Measurements from ENCODE around the gene ST8SIA5. TPM values are rescaled to one million over a fixed set of nuclear protein-coding genes. Genes with fewer than 3 reads are reported as not detected.

The ST8SIA5 gene
- total RNA-seq, 1 donor from 2014 or later: 1.5 TPM

DNA sequence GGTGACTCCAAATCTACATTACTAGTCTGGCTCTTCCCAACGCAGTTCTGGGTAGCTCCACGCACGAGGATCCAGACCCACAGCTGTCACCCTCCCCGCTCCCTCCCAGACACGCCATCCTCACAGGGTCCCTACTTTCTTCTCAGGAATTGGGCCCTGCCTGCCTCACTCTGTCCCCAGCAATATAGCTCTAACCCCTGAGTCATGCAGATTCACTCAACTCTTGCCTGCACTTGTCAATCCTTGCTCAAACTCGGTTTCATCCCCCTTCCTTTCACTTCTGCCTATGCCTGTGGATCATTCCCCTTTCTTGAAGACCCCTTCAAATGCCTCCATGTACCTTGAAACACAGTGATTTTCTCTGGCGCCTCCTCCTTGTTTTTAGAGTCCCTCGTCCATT is 5.0 kb downstream of the ST8SIA5 start:
- ATAC-seq (ENCODE audit: poor library complexity): no peak
- DNase-seq: no peak
- intact Hi-C loops (cut with DNase I): no loop called here

DNA sequence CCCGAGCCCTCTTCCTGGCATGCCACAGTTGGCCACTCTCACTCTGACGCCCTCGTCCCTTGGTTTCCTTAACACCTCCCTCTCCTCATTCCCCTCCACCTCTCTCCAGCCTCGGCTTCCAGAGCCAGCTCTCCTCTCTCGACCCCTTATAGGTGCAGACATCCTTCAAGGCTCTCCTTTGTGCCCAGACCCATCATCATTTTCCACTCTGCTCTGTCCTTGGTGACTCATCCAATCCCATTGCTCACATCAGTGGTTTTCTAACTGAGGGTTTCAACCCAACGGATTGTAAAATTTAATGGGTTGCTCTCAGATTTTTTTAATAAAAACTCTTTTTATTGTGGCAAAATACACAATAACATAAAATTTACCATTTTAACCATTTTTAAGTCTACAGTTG is 6.2 kb downstream of the ST8SIA5 start:
- intact Hi-C loops (cut with DNase I): no loop called here
- ATAC-seq (ENCODE audit: poor library complexity) (no peak), DNase-seq (no peak)

DNA sequence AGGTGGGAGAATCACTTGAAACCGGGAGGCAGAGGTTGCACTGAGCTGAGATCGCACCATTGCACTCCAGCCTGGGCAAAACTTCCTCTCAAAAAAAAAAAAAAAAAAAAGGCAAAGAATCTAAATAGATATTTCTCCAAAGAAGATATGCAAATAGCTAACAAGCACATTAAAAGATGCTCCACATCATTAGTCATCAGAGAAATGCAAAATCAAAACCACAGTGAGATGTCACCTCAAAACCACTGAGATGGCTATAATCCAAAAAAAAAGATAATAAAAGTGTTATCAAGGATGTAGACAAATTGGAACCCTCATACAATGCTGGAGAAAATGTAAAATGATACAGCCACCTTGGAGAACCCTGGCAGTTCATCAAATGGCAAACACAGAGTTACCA is 8.4 kb downstream of the ST8SIA5 start:
- intact Hi-C loops (cut with DNase I): no loop called here
- ATAC-seq (ENCODE audit: poor library complexity): no peak
- no peak for DNase-seq

DNA sequence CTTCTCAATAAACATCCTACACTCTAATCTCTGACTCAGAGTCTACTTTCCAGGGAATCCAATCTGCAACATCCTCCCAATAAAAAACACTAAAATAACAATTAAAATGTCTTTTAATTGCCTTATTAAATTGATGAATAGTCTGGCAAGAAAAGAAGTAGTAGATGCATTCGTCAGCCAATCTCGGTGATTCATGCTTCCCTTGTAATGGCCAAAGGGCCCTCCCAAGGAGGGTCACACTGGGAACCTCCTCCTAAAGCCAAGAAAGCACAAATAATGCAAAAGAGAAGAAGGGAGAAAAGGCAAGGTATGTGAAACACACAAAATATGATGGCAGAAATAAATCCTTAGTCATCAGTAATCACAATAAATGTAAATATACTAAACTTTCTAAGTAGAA is 16.8 kb downstream of the ST8SIA5 start:
- intact Hi-C loops (cut with DNase I): no loop called here
- ATAC-seq (ENCODE audit: poor library complexity): no peak
- DNase-seq: no peak

DNA sequence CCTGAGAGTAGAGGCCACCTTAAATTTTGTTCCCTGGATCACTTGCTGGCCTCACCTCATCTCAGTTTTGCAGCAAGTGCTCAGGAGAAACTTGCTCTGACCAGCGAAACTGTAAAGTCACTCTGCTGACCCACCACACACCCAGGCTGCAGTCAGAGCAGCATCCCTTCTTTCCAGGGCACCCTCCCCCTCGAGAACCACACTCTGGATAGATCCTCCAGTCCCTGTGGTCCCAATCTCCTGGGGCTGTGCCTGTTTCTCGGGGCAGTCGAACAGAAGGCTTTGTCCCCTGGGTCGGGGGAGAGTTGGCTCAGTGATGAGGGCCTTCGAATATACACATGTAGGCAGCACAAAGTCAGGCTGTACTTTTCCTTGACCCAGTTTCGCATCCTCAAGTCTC is 18.4 kb downstream of the ST8SIA5 start:
- intact Hi-C loops (cut with DNase I): no loop called here
- ATAC-seq (ENCODE audit: poor library complexity): no peak

DNA sequence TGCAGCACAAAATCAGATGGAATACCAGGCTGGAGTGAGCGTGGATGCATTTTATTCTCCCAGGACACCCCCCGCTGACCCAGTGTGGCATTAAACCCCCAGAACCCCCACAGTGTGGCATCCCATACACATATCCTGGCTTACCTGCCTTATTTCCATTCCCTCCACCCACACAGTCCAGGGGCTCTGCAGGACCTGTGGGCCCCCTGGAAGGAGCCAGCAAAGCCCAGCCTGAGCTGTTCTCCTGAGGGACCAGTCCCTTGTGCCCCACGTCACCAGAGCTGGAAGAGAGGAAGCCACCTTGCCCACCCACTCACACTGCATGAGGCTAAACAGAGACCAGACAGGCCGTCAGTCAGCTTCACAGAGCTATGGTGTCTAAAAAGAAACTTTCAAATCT is 20.1 kb downstream of the ST8SIA5 start:
- no peak for DNase-seq
- intact Hi-C loops (cut with DNase I): no loop called here
- no peak for ATAC-seq (ENCODE audit: poor library complexity)

More for the DNA sequence above, 18.4 kb downstream of the ST8SIA5 start:
- no peak for DNase-seq

DNA sequence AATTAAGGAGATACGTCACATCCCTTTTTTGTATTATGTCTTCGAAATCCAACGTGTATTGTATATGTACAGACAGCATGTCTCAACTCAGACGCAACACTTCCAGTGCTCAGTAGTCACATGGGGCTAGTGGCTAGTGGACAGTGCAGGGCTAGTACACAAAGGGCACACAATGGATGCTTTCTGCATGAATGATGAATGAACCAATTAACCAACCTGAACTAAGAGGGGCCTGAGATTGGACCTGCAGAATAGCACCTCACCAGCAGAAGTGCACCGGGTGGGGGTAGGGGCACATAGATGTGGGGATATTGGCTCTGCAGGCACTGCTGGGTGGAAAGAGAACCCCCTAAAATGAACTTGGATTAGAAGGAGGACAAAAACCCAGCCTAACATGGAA is 20.7 kb downstream of the ST8SIA5 start:
- ATAC-seq (ENCODE audit: poor library complexity) (no peak), DNase-seq (no peak)
- intact Hi-C loops (cut with DNase I): no loop called here

DNA sequence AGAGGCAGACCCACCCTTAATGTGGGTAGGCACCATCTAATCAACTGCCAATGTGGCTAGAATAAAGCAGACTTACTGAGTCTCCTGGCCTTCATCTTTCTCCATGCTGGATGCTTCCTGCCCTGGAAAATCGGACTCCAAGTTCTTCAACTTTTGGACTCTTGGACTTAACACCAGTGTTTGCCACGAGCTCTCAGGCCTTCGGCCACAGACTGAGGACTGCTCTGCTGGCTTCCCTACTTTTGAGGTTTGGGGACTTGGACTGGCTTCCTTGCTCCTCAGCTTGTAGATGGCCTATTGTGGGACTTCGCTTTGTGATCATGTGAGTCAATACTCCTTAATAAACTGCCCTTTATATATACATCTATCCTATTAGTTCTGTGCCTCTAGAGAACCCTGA is 21.9 kb downstream of the ST8SIA5 start:
- intact Hi-C loops (cut with DNase I): no loop called here
- ATAC-seq (ENCODE audit: poor library complexity) (no peak), DNase-seq (no peak)

DNA sequence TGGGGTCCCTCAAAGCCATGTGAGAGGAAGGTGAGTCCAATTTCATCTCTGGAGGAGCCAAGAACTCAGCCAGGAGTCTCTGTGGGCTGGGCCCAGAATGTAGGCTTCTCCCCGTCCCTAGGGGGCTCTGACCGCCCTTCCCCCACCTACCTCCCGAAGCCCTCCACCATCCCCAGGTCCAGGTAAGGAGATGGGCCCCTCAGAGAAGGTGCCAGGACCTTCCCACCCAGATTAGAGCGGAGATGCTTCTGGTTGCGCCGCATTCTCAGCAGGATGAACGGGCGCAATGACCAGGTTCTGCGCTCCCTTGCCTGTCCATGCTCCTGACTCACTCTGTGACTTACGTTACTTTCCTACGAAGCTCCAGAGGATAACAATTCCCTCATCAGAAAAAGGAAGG is 23.0 kb downstream of the ST8SIA5 start:
- ATAC-seq (ENCODE audit: poor library complexity): no peak
- DNase-seq: no peak
- intact Hi-C loops (cut with DNase I): no loop called here

DNA sequence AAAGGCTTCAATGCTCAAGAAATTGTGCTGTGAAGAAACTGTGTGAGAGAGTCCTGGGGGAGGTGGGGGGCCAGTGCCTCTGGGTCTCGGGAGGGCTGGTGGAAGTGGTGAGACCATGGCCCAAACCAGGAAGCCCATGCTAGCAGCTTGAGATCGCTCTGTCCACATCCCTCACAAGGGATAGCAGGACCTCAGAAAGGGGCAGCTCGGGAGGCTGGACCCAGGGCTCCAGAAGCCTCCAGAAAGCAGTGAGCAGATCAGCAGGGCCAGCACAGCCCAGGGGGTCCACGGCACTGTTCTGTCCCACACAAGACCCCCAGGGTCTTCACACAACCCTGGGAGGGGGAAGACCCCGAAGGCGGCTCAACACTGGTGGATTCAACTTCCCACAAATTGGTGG is 24.1 kb downstream of the ST8SIA5 start:
- no peak for DNase-seq
- no peak for ATAC-seq (ENCODE audit: poor library complexity)
- intact Hi-C loops (cut with DNase I): no loop called here

DNA sequence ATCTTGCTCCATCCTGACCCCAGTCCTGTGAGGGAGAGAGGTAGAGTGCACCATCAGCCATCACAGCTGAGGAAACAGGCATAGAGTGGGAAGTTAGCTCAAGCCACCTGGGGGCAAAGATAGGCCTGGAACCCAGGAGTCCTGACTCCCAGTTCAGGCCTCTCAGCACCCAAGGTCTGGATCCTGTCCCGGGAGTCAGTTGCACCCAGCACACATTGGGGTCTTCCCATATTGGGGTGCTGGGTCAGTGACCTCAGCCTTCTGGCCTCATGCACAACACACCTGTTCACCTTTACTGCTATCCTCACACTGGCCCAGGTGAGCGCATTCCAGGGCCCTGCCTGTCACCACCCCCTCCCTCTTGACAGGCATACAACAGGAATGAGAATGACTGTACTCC is 24.7 kb downstream of the ST8SIA5 start:
- DNase-seq (no peak), ATAC-seq (ENCODE audit: poor library complexity) (no peak)
- intact Hi-C loops (cut with DNase I): no loop called here

DNA sequence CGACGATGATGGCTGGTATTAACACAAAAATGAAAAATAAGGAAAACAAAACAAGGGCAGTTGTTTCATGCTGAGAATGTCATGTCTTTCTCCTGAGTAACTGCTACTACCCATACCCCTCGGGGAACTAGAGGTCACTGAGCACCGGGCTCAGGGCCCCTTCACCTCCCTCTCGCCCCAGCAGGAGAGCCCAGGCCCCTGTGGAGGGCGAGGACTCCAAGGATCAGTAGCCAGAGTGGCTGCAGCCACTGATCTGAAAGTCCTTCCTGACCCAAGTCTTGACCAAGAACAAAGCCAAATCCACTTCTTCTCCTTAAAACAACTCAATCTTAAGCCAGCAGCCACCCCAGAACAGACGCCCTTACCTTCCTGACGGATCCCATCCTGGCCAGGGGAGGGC is 25.5 kb downstream of the ST8SIA5 start:
- DNase-seq (no peak), ATAC-seq (ENCODE audit: poor library complexity) (no peak)
- intact Hi-C loops (cut with DNase I): no loop called here

DNA sequence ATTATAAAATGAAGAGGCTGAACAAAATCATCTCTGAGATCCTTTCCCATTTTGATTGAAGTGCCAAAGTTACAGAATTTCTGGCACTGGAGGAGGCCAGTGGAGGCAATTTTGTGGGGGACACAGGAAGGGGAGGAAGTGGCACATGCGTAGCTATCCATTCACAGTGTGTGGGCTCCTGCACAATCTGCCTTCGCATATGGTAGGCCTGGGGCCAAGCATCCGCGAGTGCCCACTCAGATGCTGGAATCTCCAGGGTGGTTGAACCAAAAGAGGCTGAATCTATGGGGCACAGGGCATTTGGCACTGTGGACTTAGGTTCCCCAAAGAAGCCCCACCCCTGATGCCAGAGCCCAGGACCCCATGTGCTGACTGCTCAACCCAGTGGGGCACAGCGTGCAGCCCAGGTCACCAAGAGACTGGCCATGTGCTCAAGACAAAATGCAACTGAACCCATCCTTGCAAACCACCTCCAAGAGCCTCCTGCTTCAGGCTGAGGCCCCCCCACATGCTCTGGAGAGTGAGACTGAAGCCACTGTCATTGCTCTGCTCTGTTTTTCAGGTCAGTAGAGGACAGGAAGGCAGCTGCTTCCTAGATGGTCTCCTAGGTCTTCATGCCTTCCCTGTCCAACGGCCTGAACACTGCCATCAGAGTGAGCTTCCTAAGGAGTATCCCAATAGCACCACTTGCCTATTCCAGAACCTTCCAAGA is 28.5 kb downstream of the ST8SIA5 start:
- no peak for ATAC-seq (ENCODE audit: poor library complexity)
- no peak for DNase-seq
- intact Hi-C loops (cut with DNase I): no loop called here

DNA sequence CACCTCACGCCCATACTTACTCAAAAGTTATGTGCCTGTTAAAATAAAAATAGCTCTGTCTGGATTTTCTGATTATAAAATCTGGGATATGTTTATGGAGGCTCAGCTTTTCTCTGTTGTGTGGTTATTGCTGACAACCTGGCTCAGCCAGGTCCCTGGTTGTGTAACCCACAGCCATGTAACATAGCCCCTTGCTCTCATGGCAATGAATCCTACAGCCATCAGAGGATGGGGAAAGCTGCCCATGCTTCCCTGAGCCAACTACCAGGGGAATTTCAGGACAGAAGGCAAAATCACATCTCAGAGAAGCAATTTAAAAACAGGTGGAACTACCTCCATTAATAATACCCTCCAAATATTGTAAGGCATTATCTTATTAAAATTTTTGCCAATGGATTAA is 29.7 kb downstream of the ST8SIA5 start:
- intact Hi-C loops (cut with DNase I): no loop called here
- ATAC-seq (ENCODE audit: poor library complexity) (no peak), DNase-seq (no peak)

DNA sequence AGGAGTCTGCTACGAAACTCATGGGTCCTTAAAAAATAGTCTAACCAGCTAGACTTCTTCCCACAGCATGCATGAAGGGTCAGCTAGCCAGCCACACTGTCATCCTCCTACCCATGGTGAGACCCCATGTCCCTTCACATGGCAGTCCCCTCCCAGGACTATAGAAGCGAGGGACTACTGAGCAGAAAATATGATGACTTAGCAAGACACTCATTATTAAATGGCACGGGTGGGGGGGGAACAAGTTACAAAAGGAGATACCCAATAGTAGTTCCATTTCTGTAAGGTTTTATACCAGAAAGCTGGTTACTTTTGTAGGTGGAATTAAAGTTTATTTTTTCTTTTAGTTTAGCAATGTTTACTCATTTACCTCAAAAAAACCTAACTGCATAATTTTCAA is 31.5 kb downstream of the ST8SIA5 start:
- intact Hi-C loops (cut with DNase I): no loop called here
- ATAC-seq (ENCODE audit: poor library complexity) (no peak), DNase-seq (no peak)

DNA sequence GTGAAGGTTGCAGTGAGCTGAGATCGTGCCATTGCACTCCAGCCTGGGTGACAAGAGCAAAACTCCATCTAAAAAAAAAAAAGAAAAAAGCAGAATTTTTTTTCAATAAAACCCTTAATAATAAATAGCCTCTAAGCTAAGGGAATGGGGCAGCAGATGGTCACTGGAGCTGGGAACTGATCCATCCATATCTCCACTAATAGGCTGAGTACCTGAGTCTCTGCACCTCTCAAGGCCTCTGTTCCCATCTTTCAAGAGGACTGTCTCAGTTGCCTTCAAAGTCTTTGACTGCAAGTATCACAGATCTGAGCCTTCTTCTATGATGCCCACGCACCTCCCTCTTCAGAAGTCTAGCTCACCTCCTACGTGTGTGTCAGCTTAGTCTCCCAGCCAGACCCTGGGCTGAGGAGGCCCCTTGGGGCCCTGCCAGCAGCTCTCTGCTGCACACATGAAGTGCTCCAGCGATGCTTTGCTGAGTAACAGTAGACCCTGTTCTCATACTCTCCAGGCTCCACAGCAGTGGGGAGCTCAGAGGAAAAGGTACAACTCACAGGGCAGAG is 32.9 kb downstream of the ST8SIA5 start:
- intact Hi-C loops (cut with DNase I): no loop called here
- no peak for ATAC-seq (ENCODE audit: poor library complexity)
- DNase-seq: no peak

DNA sequence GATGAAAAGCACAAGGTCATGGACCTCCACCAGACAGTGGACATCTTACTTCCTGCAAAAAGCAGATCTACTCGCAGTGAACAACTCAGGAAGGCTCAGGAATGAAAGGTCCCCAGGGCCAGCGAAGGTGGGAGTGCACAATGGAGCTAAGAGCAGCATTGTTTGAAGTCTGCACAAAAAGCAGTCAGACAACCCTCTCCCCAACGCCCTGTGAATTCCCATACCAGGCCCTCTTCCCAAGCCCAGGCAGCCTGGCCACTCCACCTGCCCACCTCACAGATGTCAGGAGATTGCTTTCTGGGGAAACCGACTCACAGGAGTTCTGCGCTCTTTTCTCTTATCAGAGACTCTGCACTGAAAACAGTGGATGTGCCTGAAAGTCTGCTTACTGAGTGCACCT is 34.8 kb downstream of the ST8SIA5 start:
- DNase-seq (no peak), ATAC-seq (ENCODE audit: poor library complexity) (no peak)
- intact Hi-C loops (cut with DNase I): no loop called here

DNA sequence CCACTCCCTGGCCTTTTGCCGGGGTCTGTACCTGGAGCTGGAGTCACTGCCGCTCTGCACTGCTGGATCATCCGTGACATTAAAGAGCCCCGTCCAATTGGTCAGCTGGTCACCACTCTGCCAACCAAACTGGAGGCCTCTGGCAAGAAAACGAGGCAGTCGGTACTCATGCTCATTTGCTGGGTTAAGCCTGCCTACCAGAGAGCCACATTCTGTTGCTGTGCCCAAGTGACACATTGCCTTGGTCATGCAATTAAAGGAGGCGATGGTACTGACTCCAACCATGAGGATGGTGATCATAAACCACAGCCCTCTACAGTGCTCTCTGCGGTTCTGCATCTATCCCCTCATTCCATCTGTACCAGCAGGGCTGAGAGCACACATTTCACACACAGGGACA is 35.5 kb downstream of the ST8SIA5 start:
- intact Hi-C loops (cut with DNase I): no loop called here
- no peak for DNase-seq
- no peak for ATAC-seq (ENCODE audit: poor library complexity)

DNA sequence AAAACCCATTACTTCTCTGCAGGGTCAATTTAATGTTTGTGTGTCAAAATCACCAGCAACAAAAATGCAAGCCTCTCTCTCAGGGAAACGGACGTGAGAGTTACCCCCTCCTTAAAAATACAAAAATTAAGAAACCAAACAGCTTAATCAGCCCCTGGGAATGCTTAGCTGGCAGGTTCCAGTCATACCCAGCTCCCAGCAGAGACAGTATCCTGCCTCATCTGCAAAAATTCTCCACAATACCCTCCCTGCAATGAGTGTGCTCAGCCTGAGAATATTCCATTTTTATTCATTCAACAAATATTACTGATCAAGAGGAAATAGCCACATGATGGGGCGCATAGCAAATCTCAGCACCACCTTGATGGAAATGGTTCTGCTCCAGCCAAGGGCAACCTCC is 36.3 kb downstream of the ST8SIA5 start:
- ATAC-seq (ENCODE audit: poor library complexity) (no peak), DNase-seq (no peak)
- intact Hi-C loops (cut with DNase I): no loop called here

DNA sequence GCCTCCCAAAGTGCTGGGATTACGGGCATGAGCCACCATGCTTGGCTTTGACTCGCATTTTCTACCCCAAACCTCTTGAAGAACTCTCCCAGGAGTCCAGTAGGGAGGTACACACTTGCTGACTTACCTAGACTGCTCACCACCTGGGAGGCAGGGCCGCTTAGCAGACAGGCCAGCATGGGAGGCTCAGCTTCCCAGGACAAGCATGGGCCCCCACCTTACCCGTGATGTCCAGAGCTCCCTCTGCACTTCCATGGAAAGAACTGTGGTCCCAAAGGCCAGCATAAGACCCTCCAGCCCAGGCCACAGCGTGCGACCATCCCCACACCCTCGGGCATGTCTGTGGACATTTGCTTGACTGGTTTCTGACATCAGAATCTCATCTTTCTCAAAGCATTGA is 36.8 kb downstream of the ST8SIA5 start:
- DNase-seq (no peak), ATAC-seq (ENCODE audit: poor library complexity) (no peak)
- intact Hi-C loops (cut with DNase I): no loop called here

DNA sequence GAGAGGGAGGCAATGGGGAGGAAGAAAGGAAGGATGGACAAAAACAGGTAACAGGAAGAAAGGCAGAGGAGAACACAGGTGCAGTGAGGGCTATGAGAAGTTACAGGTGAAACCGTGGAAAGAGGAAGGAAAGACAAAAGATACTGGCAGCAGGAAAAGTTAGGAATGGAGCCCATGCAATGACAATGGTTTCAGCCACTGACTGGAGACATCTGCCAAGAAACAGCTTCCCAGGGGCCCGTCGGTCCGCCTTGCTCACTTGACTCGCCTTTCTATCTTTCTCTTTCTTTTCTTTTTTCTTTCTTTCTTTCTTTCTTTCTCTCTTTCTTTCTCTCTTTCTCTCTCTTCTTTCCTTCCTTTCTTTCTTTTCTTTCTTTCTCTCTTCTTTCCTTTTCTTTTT is 37.5 kb downstream of the ST8SIA5 start:
- DNase-seq: no peak
- no peak for ATAC-seq (ENCODE audit: poor library complexity)
- intact Hi-C loops (cut with DNase I): no loop called here

Data from Right ventricle myocardium superior (tissue), 1 donor.